Fibroblast of skin of left quadriceps (primary cell): Measurements from ENCODE around the gene MGAT5.

Experiments used
- DNase-seq, 2 experiments: peaks; one replicate each; pipeline ENCODE4 v3.0.0-alpha.2; 2013; ENCODE audit warnings: low read depth in 2 of 2

Gene MGAT5

GRCh38 chr2:134231301-134231964, 22.4 kb upstream of the MGAT5 start:
- no peak for DNase-seq

GRCh38 chr2:134231965-134232340, 21.9 kb upstream of the MGAT5 start:
- DNase-seq: no peak

GRCh38 chr2:134232461-134232860, 21.4 kb upstream of the MGAT5 start:
- DNase-seq: no peak

GRCh38 chr2:134232868-134233727, 20.8 kb upstream of the MGAT5 start:
- DNase-seq: no peak

- no peak for DNase-seq
These were observed 20.1 kb upstream of the MGAT5 start for GRCh38 chr2:134233728-134234136.

- DNase-seq: no peak
These were observed 19.3 kb upstream of the MGAT5 start for GRCh38 chr2:134234535-134234934.

GRCh38 chr2:134235510-134236144, 18.2 kb upstream of the MGAT5 start:
- no peak for DNase-seq

- no peak for DNase-seq
These were observed 15.5 kb upstream of the MGAT5 start for GRCh38 chr2:134238371-134238770.

- no peak for DNase-seq
These were observed 13.8 kb upstream of the MGAT5 start for GRCh38 chr2:134240061-134240460.

- no peak for DNase-seq
These were observed 12.0 kb upstream of the MGAT5 start for GRCh38 chr2:134241911-134242310.

GRCh38 chr2:134243244-134243643, 10.6 kb upstream of the MGAT5 start:
- DNase-seq: no peak

GRCh38 chr2:134244086-134244485, 9.8 kb upstream of the MGAT5 start:
- DNase-seq: no peak

- DNase-seq: no peak
These were observed 9.3 kb upstream of the MGAT5 start for GRCh38 chr2:134244587-134244986.

- peak in 1 of 2 experiments; percentile 37 for DNase-seq
These were observed 8.4 kb upstream of the MGAT5 start for GRCh38 chr2:134245340-134245984.

GRCh38 chr2:134246154-134246874, 7.6 kb upstream of the MGAT5 start:
- no peak for DNase-seq

GRCh38 chr2:134247679-134248078, 6.2 kb upstream of the MGAT5 start:
- DNase-seq: no peak

GRCh38 chr2:134248913-134249312, 5.0 kb upstream of the MGAT5 start:
- DNase-seq: no peak

GRCh38 chr2:134249755-134250154, 4.1 kb upstream of the MGAT5 start:
- no peak for DNase-seq

GRCh38 chr2:134250840-134251461, 2.9 kb upstream of the MGAT5 start:
- DNase-seq: no peak

GRCh38 chr2:134252092-134252750, 1.7 kb upstream of the MGAT5 start:
- DNase-seq: no peak
